H9 (cell line): Measurements from ENCODE around the gene MGLL. TPM values are rescaled to one million over a fixed set of nuclear protein-coding genes. Genes with fewer than 3 reads are reported as not detected.

Experiments
- DNase-seq: peaks from one replicate; pipeline ENCODE4 v3.0.0-alpha.2; 2017
- H2AFZ ChIP-seq: one replicate; pipeline ENCODE4 v1.6.1; 2013; ENCODE audit warnings: mild to moderate bottlenecking, low read length, control low read depth, moderate library complexity
- H2AK5ac ChIP-seq: 2 replicates; pipeline ENCODE4 v1.6.1; 2013; ENCODE audit warnings: low read length, control low read depth, mixed read lengths; ENCODE audit not compliant: insufficient read length
- H2BK120ac ChIP-seq: one replicate; pipeline ENCODE4 v1.6.1; 2013; ENCODE audit warnings: low read depth, mild to moderate bottlenecking, low read length, control low read depth, inconsistent platforms; ENCODE audit not compliant: poor library complexity, severe bottlenecking
- H2BK12ac ChIP-seq: 2 replicates; pipeline ENCODE4 v1.6.1; 2013; ENCODE audit warnings: low read length, control low read depth, mixed read lengths, low read depth; ENCODE audit not compliant: insufficient read length
- H2BK15ac ChIP-seq: 2 replicates; pipeline ENCODE4 v1.6.1; 2013; ENCODE audit warnings: low read depth, low read length, control low read depth
- H2BK20ac ChIP-seq: one replicate; pipeline ENCODE4 v1.6.1; 2013; ENCODE audit warnings: low read depth, mild to moderate bottlenecking, low read length, control low read depth, inconsistent platforms; ENCODE audit not compliant: poor library complexity, severe bottlenecking
- H2BK5ac ChIP-seq: 2 replicates; pipeline ENCODE4 v1.6.1; 2013; ENCODE audit warnings: low read length, control low read depth, mixed read lengths; ENCODE audit not compliant: insufficient read length
- H3K14ac ChIP-seq: 2 replicates; pipeline ENCODE4 v1.6.1; 2013; ENCODE audit warnings: low read length, control low read depth; ENCODE audit not compliant: insufficient read depth
- H3K18ac ChIP-seq: 2 replicates; pipeline ENCODE4 v1.6.1; 2013; ENCODE audit warnings: low read depth, mild to moderate bottlenecking, mixed read lengths, low read length, control low read depth; ENCODE audit not compliant: insufficient read length
- H3K23ac ChIP-seq: 2 replicates; pipeline ENCODE4 v1.6.1; 2013; ENCODE audit warnings: low read length, control low read depth, mixed read lengths, low read depth; ENCODE audit not compliant: insufficient read length
- H3K23me2 ChIP-seq: 2 replicates; pipeline ENCODE4 v1.6.1; 2013; ENCODE audit warnings: low read depth, mild to moderate bottlenecking, mixed read lengths, low read length, control low read depth; ENCODE audit not compliant: insufficient read length, poor library complexity, severe bottlenecking
- H3K27ac ChIP-seq: 2 replicates; pipeline ENCODE4 v1.5.1; 2013; ENCODE audit warnings: low read length, control low read depth, mixed read lengths, low read depth; ENCODE audit not compliant: insufficient read length
- H3K27me3 ChIP-seq: 2 replicates; pipeline ENCODE4 v1.6.1; 2013; ENCODE audit warnings: low read length, control low read depth, inconsistent platforms; ENCODE audit not compliant: insufficient read depth
- H3K4ac ChIP-seq: 2 replicates; pipeline ENCODE4 v1.6.1; 2013; ENCODE audit warnings: low read depth, mild to moderate bottlenecking, control low read depth, inconsistent platforms, low read length, moderate library complexity
- H3K4me1 ChIP-seq: 2 replicates; pipeline ENCODE4 v1.6.1; 2013; ENCODE audit warnings: low read length, control low read depth, inconsistent platforms; ENCODE audit not compliant: insufficient read depth
- H3K4me2 ChIP-seq: 2 replicates; pipeline ENCODE4 v1.6.1; 2013; ENCODE audit warnings: low read length, control low read depth, mixed read lengths; ENCODE audit not compliant: insufficient read length, insufficient read depth
- H3K56ac ChIP-seq: 2 replicates; pipeline ENCODE4 v1.6.1; 2013; ENCODE audit warnings: low read depth, mild to moderate bottlenecking, mixed read lengths, low read length, control low read depth; ENCODE audit not compliant: insufficient read length
- H3K79me1 ChIP-seq: 2 replicates; pipeline ENCODE4 v1.6.1; 2013; ENCODE audit warnings: low read depth, mild to moderate bottlenecking, moderate library complexity, low read length, control low read depth, inconsistent platforms; ENCODE audit not compliant: insufficient read depth, poor library complexity, severe bottlenecking
- H3K79me2 ChIP-seq: 2 replicates; pipeline ENCODE4 v1.6.1; 2013; ENCODE audit warnings: low read length, control low read depth, inconsistent platforms; ENCODE audit not compliant: insufficient read depth
- H3K9ac ChIP-seq: 2 replicates; pipeline ENCODE4 v1.6.1; 2013; ENCODE audit warnings: low read length, control low read depth, mixed read lengths; ENCODE audit not compliant: insufficient read length; ENCODE audit errors: extremely low read depth
- H3K9me3 ChIP-seq: one replicate; pipeline ENCODE4 v1.6.1; 2013; ENCODE audit warnings: low read depth, low read length, inconsistent platforms; ENCODE audit not compliant: control insufficient read depth
- H3T11ph ChIP-seq: one replicate; pipeline ENCODE4 v1.6.1; 2013; ENCODE audit warnings: mild to moderate bottlenecking, low read length, control low read depth, inconsistent platforms
- H4K20me1 ChIP-seq: one replicate; pipeline ENCODE4 v1.6.1; 2013; ENCODE audit not compliant: control insufficient read depth, insufficient read length, insufficient read depth
- H4K5ac ChIP-seq: 2 replicates; pipeline ENCODE4 v1.6.1; 2013; ENCODE audit warnings: low read depth, mild to moderate bottlenecking, mixed read lengths, low read length, control low read depth; ENCODE audit not compliant: insufficient read length
- H4K8ac ChIP-seq: replicated peaks from 2 replicates; pipeline ENCODE4 v1.6.1; 2013; ENCODE audit warnings: low read length, control low read depth, mixed read lengths, low read depth; ENCODE audit not compliant: insufficient read length
- H4K91ac ChIP-seq: 2 replicates; pipeline ENCODE4 v1.6.1; 2013; ENCODE audit warnings: low read depth, mild to moderate bottlenecking, moderate library complexity, mixed read lengths, low read length, control low read depth; ENCODE audit not compliant: insufficient read length
- H3K27ac Mint-ChIP-seq, 3 experiments: 2 replicates in 2 of 3; 3 replicates in 1 of 3; pipeline ENCODE4 v1.8.0; 2020 to 2021; ENCODE audit warnings: mixed read lengths in 3 of 3, mild to moderate bottlenecking in 1 of 3, moderate library complexity in 1 of 3
- H3K27me3 Mint-ChIP-seq: 2 replicates; pipeline ENCODE4 v1.8.0; 2021; ENCODE audit warnings: low read depth, mild to moderate bottlenecking, moderate library complexity, mixed read lengths
- H3K36me3 Mint-ChIP-seq, 3 experiments: 2 replicates in 2 of 3; 3 replicates in 1 of 3; pipeline ENCODE4 v1.8.0; 2020 to 2021; ENCODE audit warnings: low read depth in 3 of 3, mixed read lengths in 3 of 3; ENCODE audit not compliant: insufficient read depth in 1 of 3
- H3K4me1 Mint-ChIP-seq, 2 experiments: 2 replicates each; pipeline ENCODE4 v1.8.0; 2020; ENCODE audit warnings: mixed read lengths in 2 of 2
- H3K4me3 Mint-ChIP-seq, 2 experiments: 2 replicates in 1 of 2; 3 replicates in 1 of 2; pipeline ENCODE4 v1.8.0; 2020 to 2021; ENCODE audit warnings: mild to moderate bottlenecking in 2 of 2, mixed read lengths in 2 of 2, moderate library complexity in 1 of 2
- H3K9me3 Mint-ChIP-seq, 2 experiments: 2 replicates in 1 of 2; 3 replicates in 1 of 2; pipeline ENCODE4 v1.8.0; 2020; ENCODE audit warnings: mild to moderate bottlenecking in 2 of 2, mixed read lengths in 2 of 2, moderate library complexity in 1 of 2
- WGBS: extraction: QIAGEN DNeasy Blood & Tissue Kit; methylation state at CpG from one replicate; pipeline ENCODE4 v1.1.7; 2013; ENCODE audit warnings: missing lambda C conversion rate, low lambda C conversion rate, mixed read lengths; ENCODE audit not compliant: insufficient read length; ENCODE audit errors: extremely low coverage; 5-methylcytosine and 5-hydroxymethylcytosine counted together
- total RNA-seq: library from RNA; stranded (reverse); gene quantifications from 2 replicates; pipeline ENCODE4 v1.2.1, GENCODE V29; 2021
- TF ChIP-seq, protein P1 (sequence below): fragments of 200-600 bp; sonication (generic); conservative IDR thresholded peaks from 3 replicates; pipeline ENCODE4 v1.8.0; 2021; ENCODE audit warnings: antibody characterized with exemption, mild to moderate bottlenecking

The MGLL gene
- total RNA-seq, 1 experiment from 2014 or later: 0.11 TPM

GRCh38 chr3:127856801-127857200 lies 34.5 kb upstream of the MGLL start:
- Histone ChIP-seq H2BK12ac (no peak overlapping the region), H3K27ac (no peak overlapping the region), H3K27me3 (no peaks in the 10 kb centered on the region), H3K18ac (no peak overlapping the region), H3K14ac (no peak overlapping the region), H4K8ac (no peak overlapping the region), H3K23me2 (no peaks in the 10 kb centered on the region), H2BK15ac (no peak overlapping the region), H2BK20ac (no peak overlapping the region), H4K20me1 (no peaks in the 10 kb centered on the region), H3K9ac (no peak overlapping the region), H3T11ph (no peak overlapping the region), H3K4me1 (no peaks in the 10 kb centered on the region), H2BK120ac (no peak overlapping the region), H4K91ac (no peak overlapping the region), H3K79me1 (no peaks in the 10 kb centered on the region), H3K79me2 (no peaks in the 10 kb centered on the region), H3K4me2 (no peak overlapping the region), H2AFZ (no peak overlapping the region), H3K56ac (no peak overlapping the region), H2BK5ac (no peak overlapping the region), H3K4ac (no peak overlapping the region), H3K9me3 (no peaks in the 10 kb centered on the region), H4K5ac (no peak overlapping the region), H2AK5ac (no peak overlapping the region), H3K23ac (no peak overlapping the region)
- Mint-ChIP-seq H3K36me3 (no peaks in the 10 kb centered on the region), H3K27ac (no peak overlapping the region), H3K9me3 (no peaks in the 10 kb centered on the region; a peak in 1 of 5 replicates), H3K4me1 (peaks cover 12 to 17% of the 10 kb centered on the region in 2 experiments), H3K27me3 (peaks cover 7% of the 10 kb centered on the region), H3K4me3 (no peak overlapping the region)
- DNase-seq: no peak
- TF ChIP-seq, protein P1, sequence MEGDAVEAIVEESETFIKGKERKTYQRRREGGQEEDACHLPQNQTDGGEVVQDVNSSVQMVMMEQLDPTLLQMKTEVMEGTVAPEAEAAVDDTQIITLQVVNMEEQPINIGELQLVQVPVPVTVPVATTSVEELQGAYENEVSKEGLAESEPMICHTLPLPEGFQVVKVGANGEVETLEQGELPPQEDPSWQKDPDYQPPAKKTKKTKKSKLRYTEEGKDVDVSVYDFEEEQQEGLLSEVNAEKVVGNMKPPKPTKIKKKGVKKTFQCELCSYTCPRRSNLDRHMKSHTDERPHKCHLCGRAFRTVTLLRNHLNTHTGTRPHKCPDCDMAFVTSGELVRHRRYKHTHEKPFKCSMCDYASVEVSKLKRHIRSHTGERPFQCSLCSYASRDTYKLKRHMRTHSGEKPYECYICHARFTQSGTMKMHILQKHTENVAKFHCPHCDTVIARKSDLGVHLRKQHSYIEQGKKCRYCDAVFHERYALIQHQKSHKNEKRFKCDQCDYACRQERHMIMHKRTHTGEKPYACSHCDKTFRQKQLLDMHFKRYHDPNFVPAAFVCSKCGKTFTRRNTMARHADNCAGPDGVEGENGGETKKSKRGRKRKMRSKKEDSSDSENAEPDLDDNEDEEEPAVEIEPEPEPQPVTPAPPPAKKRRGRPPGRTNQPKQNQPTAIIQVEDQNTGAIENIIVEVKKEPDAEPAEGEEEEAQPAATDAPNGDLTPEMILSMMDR: no peak
- WGBS: no CpG with 5 or more reads among the region's 2 CpGs
